ENCODE measurements around the gene GDF15. TPM values are rescaled to one million over a fixed set of nuclear protein-coding genes. Genes with fewer than 3 reads are reported as not detected.

Gene GDF15
- total RNA-seq, 2 donors from 2014 or later: 1.1 to 2.7 TPM

GRCh38 chr19:18366021-18366435 is 19.9 kb upstream of the GDF15 start:
- TF ChIP-seq, protein P1, sequence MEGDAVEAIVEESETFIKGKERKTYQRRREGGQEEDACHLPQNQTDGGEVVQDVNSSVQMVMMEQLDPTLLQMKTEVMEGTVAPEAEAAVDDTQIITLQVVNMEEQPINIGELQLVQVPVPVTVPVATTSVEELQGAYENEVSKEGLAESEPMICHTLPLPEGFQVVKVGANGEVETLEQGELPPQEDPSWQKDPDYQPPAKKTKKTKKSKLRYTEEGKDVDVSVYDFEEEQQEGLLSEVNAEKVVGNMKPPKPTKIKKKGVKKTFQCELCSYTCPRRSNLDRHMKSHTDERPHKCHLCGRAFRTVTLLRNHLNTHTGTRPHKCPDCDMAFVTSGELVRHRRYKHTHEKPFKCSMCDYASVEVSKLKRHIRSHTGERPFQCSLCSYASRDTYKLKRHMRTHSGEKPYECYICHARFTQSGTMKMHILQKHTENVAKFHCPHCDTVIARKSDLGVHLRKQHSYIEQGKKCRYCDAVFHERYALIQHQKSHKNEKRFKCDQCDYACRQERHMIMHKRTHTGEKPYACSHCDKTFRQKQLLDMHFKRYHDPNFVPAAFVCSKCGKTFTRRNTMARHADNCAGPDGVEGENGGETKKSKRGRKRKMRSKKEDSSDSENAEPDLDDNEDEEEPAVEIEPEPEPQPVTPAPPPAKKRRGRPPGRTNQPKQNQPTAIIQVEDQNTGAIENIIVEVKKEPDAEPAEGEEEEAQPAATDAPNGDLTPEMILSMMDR (IDR thresholded peaks at IDR 0.05): no peak
- peak overlapping the region; percentile 65 to 76 for H3K27ac ChIP-seq
- H3K36me3 ChIP-seq: peaks cover 12% of the 10 kb centered on the region
- no peaks in the 10 kb centered on the region for H3K27me3 ChIP-seq
- H3K9me3 ChIP-seq: no peaks in the 10 kb centered on the region
- peaks cover 0 to 16% of the 10 kb centered on the region in 2 donors for H3K4me1 ChIP-seq
- H3K4me3 ChIP-seq: no peak overlapping the region
- DNase-seq (ENCODE audit: low spot score): no peak

GRCh38 chr19:18368504-18369222 is 17.3 kb upstream of the GDF15 start:
- peaks cover 0 to 21% of the 10 kb centered on the region in 2 donors for H3K4me1 ChIP-seq
- no peak overlapping the region for H3K27ac ChIP-seq
- H3K27me3 ChIP-seq: no peaks in the 10 kb centered on the region
- no peaks in the 10 kb centered on the region for H3K9me3 ChIP-seq
- peaks cover 2% of the 10 kb centered on the region for H3K36me3 ChIP-seq
- TF ChIP-seq, protein P1 (IDR thresholded peaks at IDR 0.05): no peak
- H3K4me3 ChIP-seq: no peak overlapping the region
- DNase-seq (ENCODE audit: low spot score): no peak

DNA sequence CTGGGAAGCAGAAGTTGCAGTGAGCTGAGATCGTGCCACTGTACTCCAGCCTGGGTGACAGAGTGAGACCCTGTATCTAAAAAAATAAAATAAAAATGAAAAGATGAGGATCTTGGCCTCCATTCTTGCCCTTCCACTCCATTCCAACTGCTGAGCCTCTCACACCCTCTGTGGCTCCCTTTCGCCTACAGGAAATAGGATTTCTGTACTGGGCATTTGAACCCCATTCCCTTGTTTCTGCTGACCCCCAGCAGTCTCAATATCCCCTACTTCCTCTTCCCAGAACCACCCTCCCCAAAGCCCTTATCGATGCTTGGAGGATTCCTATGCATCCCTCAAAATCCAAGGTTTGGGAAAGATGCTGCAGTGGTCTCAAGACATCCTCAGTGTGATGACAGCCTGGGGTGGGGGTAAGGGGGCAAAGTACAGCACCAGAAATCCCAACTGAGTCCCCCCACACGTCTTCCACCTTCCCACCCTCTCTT is 12.5 kb upstream of the GDF15 start:
- Histone ChIP-seq H3K9me3 (no peaks in the 10 kb centered on the region), H3K27me3 (no peaks in the 10 kb centered on the region), H3K27ac (peak overlapping the region; percentile 62 to 80), H3K4me1 (peaks cover 0 to 19% of the 10 kb centered on the region in 2 donors), H3K4me3 (no peak overlapping the region), H3K36me3 (no peaks in the 10 kb centered on the region)
- TF ChIP-seq, protein P1 (IDR thresholded peaks at IDR 0.05): no peak
- DNase-seq (ENCODE audit: low spot score): no peak

GRCh38 chr19:18373892-18374629 is 11.9 kb upstream of the GDF15 start:
- Histone ChIP-seq H3K9me3 (no peaks in the 10 kb centered on the region), H3K4me3 (no peak overlapping the region), H3K27me3 (no peaks in the 10 kb centered on the region), H3K4me1 (peaks cover 0 to 19% of the 10 kb centered on the region in 2 donors), H3K36me3 (no peaks in the 10 kb centered on the region), H3K27ac (peak overlapping the region; percentile 62 to 80)
- TF ChIP-seq, protein P1 (IDR thresholded peaks at IDR 0.05): no peak
- peak; percentile 95 for DNase-seq (ENCODE audit: low spot score)

DNA sequence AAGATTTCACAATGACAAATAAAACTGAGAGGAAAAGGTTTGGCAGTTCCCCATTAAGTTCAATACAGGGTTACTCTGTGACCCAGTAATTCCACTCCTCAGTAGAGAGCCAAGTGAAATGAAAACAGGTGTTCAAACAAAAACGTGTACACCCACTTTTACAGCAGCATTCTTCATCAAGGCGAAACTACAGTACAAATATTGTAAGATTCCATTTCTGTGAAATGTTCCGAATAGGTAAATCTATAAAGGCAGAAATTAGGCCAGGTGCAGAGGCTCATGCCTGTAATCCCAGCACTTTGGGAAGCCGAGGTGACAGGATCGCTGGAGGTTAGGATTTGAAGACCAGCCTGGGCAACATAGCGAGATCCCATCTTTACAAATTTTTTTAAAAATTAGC is 8.9 kb upstream of the GDF15 start:
- TF ChIP-seq, protein P1 (IDR thresholded peaks at IDR 0.05): no peak
- Histone ChIP-seq H3K27me3 (no peaks in the 10 kb centered on the region), H3K4me3 (no peak overlapping the region), H3K9me3 (no peaks in the 10 kb centered on the region), H3K4me1 (peaks cover 0 to 33% of the 10 kb centered on the region in 2 donors), H3K36me3 (no peaks in the 10 kb centered on the region), H3K27ac (no peak overlapping the region)
- DNase-seq (ENCODE audit: low spot score): no peak
